Prostate gland (tissue), 2 donors: ENCODE results near the gene TMEM8B.

Experiments used
- POLR2A ChIP-seq: fragments of 450-650 bp; IDR thresholded peaks from one replicate; pipeline ENCODE4 v1.6.1; 2016; ENCODE audit warnings: antibody characterized with exemption, mild to moderate bottlenecking
- POLR2AphosphoS5 ChIP-seq: sonication (generic); formaldehyde crosslinking; IDR thresholded peaks from one replicate; pipeline ENCODE4 v1.6.1; 2017; ENCODE audit warnings: antibody characterized with exemption
- TF ChIP-seq, protein P1 (sequence below), 4 experiments: fragments of 200-600 bp in 2 of 4; fragments of 450-650 bp in 2 of 4; sonication (generic) in 2 of 4; IDR thresholded peaks; 1 replicate in 3 of 4; 2 replicates in 1 of 4; pipeline ENCODE4 v1.5.1; 2016 to 2019; ENCODE audit warnings: antibody characterized with exemption in 4 of 4, mild to moderate bottlenecking in 2 of 4, moderate library complexity in 2 of 4

DNA sequence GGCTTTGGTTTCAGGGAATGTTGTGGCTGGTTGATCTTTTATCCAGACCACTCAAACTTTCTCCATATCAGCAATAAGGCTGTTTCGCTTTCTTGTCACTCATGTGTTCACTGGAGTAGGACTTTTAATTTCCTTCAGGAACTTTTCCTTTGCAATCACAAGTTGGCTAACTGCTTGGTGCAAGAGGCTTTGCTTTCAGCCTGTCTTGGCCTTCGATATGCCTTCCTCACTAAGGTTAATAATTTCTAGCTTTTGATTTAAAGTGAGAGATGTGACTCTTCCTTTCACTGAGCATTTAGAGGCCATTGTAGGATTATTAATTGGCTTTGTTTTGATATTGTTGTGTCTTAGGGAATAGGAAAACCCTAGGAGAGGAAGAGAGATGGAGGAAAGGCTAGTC, 70.0 kb downstream of the TMEM8B start:
- TF ChIP-seq, protein P1, sequence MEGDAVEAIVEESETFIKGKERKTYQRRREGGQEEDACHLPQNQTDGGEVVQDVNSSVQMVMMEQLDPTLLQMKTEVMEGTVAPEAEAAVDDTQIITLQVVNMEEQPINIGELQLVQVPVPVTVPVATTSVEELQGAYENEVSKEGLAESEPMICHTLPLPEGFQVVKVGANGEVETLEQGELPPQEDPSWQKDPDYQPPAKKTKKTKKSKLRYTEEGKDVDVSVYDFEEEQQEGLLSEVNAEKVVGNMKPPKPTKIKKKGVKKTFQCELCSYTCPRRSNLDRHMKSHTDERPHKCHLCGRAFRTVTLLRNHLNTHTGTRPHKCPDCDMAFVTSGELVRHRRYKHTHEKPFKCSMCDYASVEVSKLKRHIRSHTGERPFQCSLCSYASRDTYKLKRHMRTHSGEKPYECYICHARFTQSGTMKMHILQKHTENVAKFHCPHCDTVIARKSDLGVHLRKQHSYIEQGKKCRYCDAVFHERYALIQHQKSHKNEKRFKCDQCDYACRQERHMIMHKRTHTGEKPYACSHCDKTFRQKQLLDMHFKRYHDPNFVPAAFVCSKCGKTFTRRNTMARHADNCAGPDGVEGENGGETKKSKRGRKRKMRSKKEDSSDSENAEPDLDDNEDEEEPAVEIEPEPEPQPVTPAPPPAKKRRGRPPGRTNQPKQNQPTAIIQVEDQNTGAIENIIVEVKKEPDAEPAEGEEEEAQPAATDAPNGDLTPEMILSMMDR (IDR thresholded peaks at IDR 0.05): no peak
- no peak for TF ChIP-seq POLR2A
- no peak for TF ChIP-seq POLR2AphosphoS5
